Measurements from ENCODE around the gene BMP6. TPM values are rescaled to one million over a fixed set of nuclear protein-coding genes. Genes with fewer than 3 reads are reported as not detected.

Gene BMP6
- total RNA-seq, 2 experiments from 2014 or later: not detected

GRCh38 chr6:7701212-7701834, 24.6 kb upstream of the BMP6 start:
- Histone ChIP-seq H3K4me1 (ENCODE audit: insufficient read depth, low read length) (no peaks in the 10 kb centered on the region), H3K27me3 (ENCODE audit: control insufficient read depth in 1 of 2, insufficient read depth in 2 of 2, low read length in 2 of 2) (peaks cover 0 to 4% of the 10 kb centered on the region in 2 experiments), H3K27ac (ENCODE audit: low read depth in 1 of 2, low read length in 2 of 2) (no peak overlapping the region), H3K9me3 (ENCODE audit: control insufficient read depth in 1 of 2, insufficient read depth in 1 of 2, low read length in 2 of 2) (no peaks in the 10 kb centered on the region), H3K36me3 (ENCODE audit: insufficient read depth, low read length) (no peaks in the 10 kb centered on the region), H3K4me3 (ENCODE audit: low read length) (no peak overlapping the region)
- ChIA-PET POLR2A (no interaction called here), CTCF (no interaction called here)
- no peaks in the 10 kb centered on the region for H3K9me3 Mint-ChIP-seq
- peak in 2 of 14 experiments; percentile 28 to 51 for DNase-seq
- intact Hi-C loops (cut with DNase I, micrococcal nuclease): no loop called here
- H3K36me3 Mint-ChIP-seq (ENCODE audit: low read depth): no peaks in the 10 kb centered on the region
- no peak overlapping the region for H3K4me3 Mint-ChIP-seq
- no peak for TF ChIP-seq CTCF (IDR thresholded peaks at IDR 0.05)
- no peak for ATAC-seq (ENCODE audit: poor library complexity)
- H3K27me3 Mint-ChIP-seq: peaks cover 19% of the 10 kb centered on the region
- H3K4me1 Mint-ChIP-seq (ENCODE audit: low read depth): no peaks in the 10 kb centered on the region
- H3K27ac Mint-ChIP-seq: no peak overlapping the region

GRCh38 chr6:7703148-7703680, 22.7 kb upstream of the BMP6 start:
- intact Hi-C loops (cut with DNase I, micrococcal nuclease): no loop called here
- no peak for ATAC-seq (ENCODE audit: poor library complexity)
- no peak for TF ChIP-seq CTCF (IDR thresholded peaks at IDR 0.05)

GRCh38 chr6:7705483-7705882, 20.4 kb upstream of the BMP6 start:
- TF ChIP-seq CTCF (IDR thresholded peaks at IDR 0.05): no peak
- no peaks in the 10 kb centered on the region for H3K9me3 Mint-ChIP-seq
- Histone ChIP-seq H3K36me3 (ENCODE audit: insufficient read depth, low read length) (no peaks in the 10 kb centered on the region), H3K9me3 (ENCODE audit: control insufficient read depth in 1 of 2, insufficient read depth in 1 of 2, low read length in 2 of 2) (no peaks in the 10 kb centered on the region), H3K4me1 (ENCODE audit: insufficient read depth, low read length) (no peaks in the 10 kb centered on the region), H3K27ac (ENCODE audit: low read depth in 1 of 2, low read length in 2 of 2) (no peak overlapping the region), H3K4me3 (ENCODE audit: low read length) (no peak overlapping the region), H3K27me3 (ENCODE audit: control insufficient read depth in 1 of 2, insufficient read depth in 2 of 2, low read length in 2 of 2) (no peaks in the 10 kb centered on the region)
- CTCF ChIA-PET: no interaction called here
- no peak overlapping the region for H3K27ac Mint-ChIP-seq
- no peaks in the 10 kb centered on the region for H3K4me1 Mint-ChIP-seq (ENCODE audit: low read depth)
- no peak overlapping the region for H3K4me3 Mint-ChIP-seq
- no peaks in the 10 kb centered on the region for H3K36me3 Mint-ChIP-seq (ENCODE audit: low read depth)
- POLR2A ChIA-PET: no interaction called here
- peaks cover 9% of the 10 kb centered on the region for H3K27me3 Mint-ChIP-seq
- no peak for ATAC-seq (ENCODE audit: poor library complexity)
- intact Hi-C loops (cut with DNase I, micrococcal nuclease): no loop called here
- DNase-seq: no peak

More at GRCh38 chr6:7703148-7703680, 22.7 kb upstream of the BMP6 start:
- H3K9me3 Mint-ChIP-seq: no peaks in the 10 kb centered on the region
- peaks cover 16% of the 10 kb centered on the region for H3K27me3 Mint-ChIP-seq
- POLR2A ChIA-PET: no interaction called here
- DNase-seq: no peak
- H3K36me3 Mint-ChIP-seq (ENCODE audit: low read depth): no peaks in the 10 kb centered on the region
- CTCF ChIA-PET: no interaction called here
- Histone ChIP-seq H3K36me3 (ENCODE audit: insufficient read depth, low read length) (no peaks in the 10 kb centered on the region), H3K4me1 (ENCODE audit: insufficient read depth, low read length) (no peaks in the 10 kb centered on the region), H3K9me3 (ENCODE audit: control insufficient read depth in 1 of 2, insufficient read depth in 1 of 2, low read length in 2 of 2) (no peaks in the 10 kb centered on the region), H3K27me3 (ENCODE audit: control insufficient read depth in 1 of 2, insufficient read depth in 2 of 2, low read length in 2 of 2) (no peaks in the 10 kb centered on the region), H3K4me3 (ENCODE audit: low read length) (no peak overlapping the region), H3K27ac (ENCODE audit: low read depth in 1 of 2, low read length in 2 of 2) (no peak overlapping the region)
- H3K4me3 Mint-ChIP-seq: no peak overlapping the region
- no peaks in the 10 kb centered on the region for H3K4me1 Mint-ChIP-seq (ENCODE audit: low read depth)
- H3K27ac Mint-ChIP-seq: no peak overlapping the region

Measured in CD4-positive, alpha-beta T cell (primary cell).